Esophagus muscularis mucosa (tissue), 4 donors: ENCODE results near the gene HDAC4.

ENCODE experiments used
- CTCF ChIP-seq, 3 experiments: fragments of 200-600 bp in 2 of 3; fragments of 450-650 bp in 1 of 3; sonication (generic) in 2 of 3; IDR thresholded peaks; one replicate each; pipeline ENCODE4 v1.5.1; 2017 to 2019; ENCODE audit warnings: antibody characterized with exemption in 3 of 3, mild to moderate bottlenecking in 2 of 3, moderate library complexity in 1 of 3
- EP300 ChIP-seq: sonication (generic); formaldehyde crosslinking; IDR thresholded peaks from one replicate; pipeline ENCODE4 v1.6.1; 2017; ENCODE audit warnings: antibody characterized with exemption
- POLR2A ChIP-seq: fragments of 450-650 bp; IDR thresholded peaks from one replicate; pipeline ENCODE4 v1.6.1; 2017; ENCODE audit warnings: antibody characterized with exemption, moderate library complexity, mild to moderate bottlenecking, low read depth

- no peak for TF ChIP-seq CTCF (IDR thresholded peaks at IDR 0.05)
- no peak for TF ChIP-seq EP300
- TF ChIP-seq POLR2A = no peak
These were observed 198.9 kb downstream of the HDAC4 start for GRCh38 chr2:239201884-239202283.
